Thyroid gland (tissue), 4 donors: ENCODE results near the gene HRAS. TPM values are rescaled to one million over a fixed set of nuclear protein-coding genes. Genes with fewer than 3 reads are reported as not detected.

Source experiments
- DNase-seq, 2 donors: peaks; one replicate each; pipeline ENCODE4 v3.0.0-alpha.2; 2019
- H3K27ac ChIP-seq, 3 donors: fragments of 200-600 bp; sonication (generic); 1 replicate in 2 of 3; 2 replicates in 1 of 3; pipeline ENCODE4 v1.5.1; 2016 to 2019; ENCODE audit warnings: mild to moderate bottlenecking in 1 of 3, moderate library complexity in 1 of 3
- H3K27me3 ChIP-seq: fragments of 200-600 bp; sonication (generic); one replicate; pipeline ENCODE4 v1.5.1; 2019
- H3K36me3 ChIP-seq, 2 donors: fragments of 200-600 bp; sonication (generic); one replicate each; pipeline ENCODE4 v1.5.1; 2016 to 2019
- H3K4me1 ChIP-seq, 2 donors: fragments of 200-600 bp; sonication (generic); one replicate each; pipeline ENCODE4 v1.5.1; 2017 to 2019
- H3K4me3 ChIP-seq, 3 donors: fragments of 200-600 bp; sonication (generic); replicated peaks in 1 of 3; 1 replicate in 2 of 3; 2 replicates in 1 of 3; pipeline ENCODE4 v1.5.1; 2016; ENCODE audit warnings: mild to moderate bottlenecking in 1 of 3
- H3K9me3 ChIP-seq: fragments of 200-600 bp; sonication (generic); one replicate; pipeline ENCODE4 v1.5.1; 2017
- CTCF ChIP-seq, 6 experiments: fragments of 200-600 bp in 3 of 6; fragments of 450-650 bp in 3 of 6; sonication (generic) in 3 of 6; IDR thresholded peaks; one replicate each; pipeline ENCODE4 v1.5.1; 2016 to 2019; ENCODE audit warnings: antibody characterized with exemption in 6 of 6, mild to moderate bottlenecking in 2 of 6, inconsistent platforms in 1 of 6, moderate library complexity in 1 of 6
- POLR2A ChIP-seq, 2 donors: fragments of 450-650 bp; IDR thresholded peaks; one replicate each; pipeline ENCODE4 v1.6.1; 2017; ENCODE audit warnings: antibody characterized with exemption in 2 of 2, mild to moderate bottlenecking in 2 of 2, moderate library complexity in 1 of 2
- WGBS, 2 donors: methylation state at CpG; one replicate each; pipeline ENCODE4 v1.1.5; 2017; 5-methylcytosine and 5-hydroxymethylcytosine counted together
- intact Hi-C: fragments of 100-400 bp; cut with DNase I; formaldehyde crosslinking; loops from one replicate; pipeline ENCODE4 v1.15.1; 2023
- total RNA-seq, 4 donors: library from RNA; depleted of rRNA; stranded (reverse); fragments of >200 nt; gene quantifications; one replicate each; pipeline ENCODE4 v1.2.3, GENCODE V29; 2016

The HRAS gene
- total RNA-seq, 4 donors from 2014 or later = 16.9 to 41.3 (median 29.9) TPM

DNA sequence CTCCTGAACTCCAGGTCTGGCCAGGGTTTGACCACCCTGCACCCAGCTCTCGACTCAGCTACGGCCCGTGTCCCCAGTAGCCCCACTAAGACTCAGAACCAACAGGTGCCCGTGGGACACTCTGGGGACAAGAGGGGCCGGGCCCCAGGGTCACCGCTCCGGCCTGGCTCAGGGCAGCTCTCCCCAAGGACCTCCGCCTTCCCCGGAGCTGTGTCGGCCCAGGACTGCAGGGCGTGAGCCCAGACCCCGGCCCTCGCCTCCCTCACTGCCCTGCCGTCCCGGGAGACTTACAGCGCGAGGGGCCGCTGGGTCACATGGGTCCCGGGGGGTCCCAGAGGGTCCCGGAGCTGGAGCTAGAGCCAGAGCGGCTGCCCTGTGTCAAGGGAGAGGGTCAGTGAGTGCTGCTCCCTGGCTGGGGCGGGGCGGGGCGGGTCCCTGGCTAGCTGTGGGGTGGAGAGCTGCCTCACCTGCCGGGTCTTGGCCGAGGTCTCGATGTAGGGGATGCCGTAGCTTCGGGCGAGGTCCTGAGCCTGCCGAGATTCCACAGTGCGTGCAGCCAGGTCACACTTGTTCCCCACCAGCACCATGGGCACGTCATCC lies 2.3 kb downstream of the HRAS start:
- H3K4me3 ChIP-seq = no peak overlapping the region
- no peak overlapping the region for H3K27ac ChIP-seq
- H3K27me3 ChIP-seq = no peaks in the 10 kb centered on the region
- intact Hi-C loops = no loop called here
- peaks cover 17 to 20% of the 10 kb centered on the region in 2 donors for H3K36me3 ChIP-seq
- no peaks in the 10 kb centered on the region for H3K9me3 ChIP-seq
- no peak for DNase-seq
- WGBS, 2 donors = 95 to 98% methylated on average over 11 to 23 of the region's 33 CpGs
- peaks cover 18 to 37% of the 10 kb centered on the region in 2 donors for H3K4me1 ChIP-seq
- TF ChIP-seq POLR2A (IDR thresholded peaks at IDR 0.05) = no peak
- no peak for TF ChIP-seq CTCF (IDR thresholded peaks at IDR 0.05)

DNA sequence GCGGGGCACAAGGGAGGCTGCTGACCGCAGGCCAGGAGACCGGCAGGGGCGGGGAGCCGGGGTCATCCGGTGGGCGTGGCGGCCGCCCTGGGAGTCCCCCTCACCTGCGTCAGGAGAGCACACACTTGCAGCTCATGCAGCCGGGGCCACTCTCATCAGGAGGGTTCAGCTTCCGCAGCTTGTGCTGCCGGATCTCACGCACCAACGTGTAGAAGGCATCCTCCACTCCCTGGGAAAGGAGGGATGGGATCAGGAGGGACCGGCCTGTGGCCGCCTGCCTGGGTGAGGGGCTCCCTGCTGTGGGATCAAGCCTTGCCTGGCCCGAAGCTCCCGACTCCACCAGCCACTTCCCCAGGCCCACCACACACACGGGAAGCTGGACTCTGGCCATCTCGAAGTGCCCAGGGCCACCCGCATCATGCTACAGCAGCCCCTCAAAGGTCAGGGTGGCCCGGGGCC lies 2.8 kb downstream of the HRAS start:
- no peak overlapping the region for H3K4me3 ChIP-seq
- H3K27ac ChIP-seq = no peak overlapping the region
- no peak for TF ChIP-seq POLR2A (IDR thresholded peaks at IDR 0.05)
- no peak for TF ChIP-seq CTCF (IDR thresholded peaks at IDR 0.05)
- H3K9me3 ChIP-seq = no peaks in the 10 kb centered on the region
- 84 to 87% methylated on average over 17 to 19 of the region's 23 CpGs for WGBS, 2 donors
- DNase-seq = no peak
- peaks cover 18 to 33% of the 10 kb centered on the region in 2 donors for H3K4me1 ChIP-seq
- intact Hi-C loops = no loop called here
- peaks cover 17 to 20% of the 10 kb centered on the region in 2 donors for H3K36me3 ChIP-seq
- H3K27me3 ChIP-seq = no peaks in the 10 kb centered on the region

GRCh38 chr11:531919-532526 lies 3.4 kb downstream of the HRAS start:
- WGBS, 2 donors = 80 to 90% methylated on average over 13 to 16 of the region's 18 CpGs
- no peak overlapping the region for H3K27ac ChIP-seq
- H3K27me3 ChIP-seq = no peaks in the 10 kb centered on the region
- no peak overlapping the region for H3K4me3 ChIP-seq
- no peak for TF ChIP-seq POLR2A (IDR thresholded peaks at IDR 0.05)
- no peak for TF ChIP-seq CTCF (IDR thresholded peaks at IDR 0.05)
- peaks cover 17 to 27% of the 10 kb centered on the region in 2 donors for H3K4me1 ChIP-seq
- H3K9me3 ChIP-seq = no peaks in the 10 kb centered on the region
- DNase-seq = no peak
- peaks cover 17 to 20% of the 10 kb centered on the region in 2 donors for H3K36me3 ChIP-seq
- intact Hi-C loops = no loop called here

GRCh38 chr11:530960-531831 lies 4.2 kb downstream of the HRAS start:
- Histone ChIP-seq H3K27ac (no peak overlapping the region), H3K9me3 (no peaks in the 10 kb centered on the region), H3K4me1 (peaks cover 8 to 19% of the 10 kb centered on the region in 2 donors), H3K4me3 (no peak overlapping the region), H3K27me3 (no peaks in the 10 kb centered on the region), H3K36me3 (peaks cover 17 to 20% of the 10 kb centered on the region in 2 donors)
- no peak for TF ChIP-seq POLR2A (IDR thresholded peaks at IDR 0.05)
- TF ChIP-seq CTCF (IDR thresholded peaks at IDR 0.05) = no peak
- intact Hi-C loops = no loop called here
- no peak for DNase-seq
- WGBS, 2 donors = 88 to 94% methylated on average over 12 to 26 of the region's 28 CpGs
